Measurements from ENCODE around the gene XCL1.

XCL1 gene

GRCh38 chr1:168555508-168556046, 20.8 kb upstream of the XCL1 start:
- no peak overlapping the region for H3K27ac ChIP-seq (replicated peaks)
- no peak for DNase-seq (ENCODE audit: low read depth in 1 of 2, low spot score in 1 of 2)
- no peaks in the 10 kb centered on the region for H3K27me3 ChIP-seq (ENCODE audit: insufficient read depth, poor library complexity, severe bottlenecking)
- TF ChIP-seq GABPA (IDR thresholded peaks at IDR 0.05; ENCODE audit: low read depth) (no peak), CTCF (IDR thresholded peaks at IDR 0.05; ENCODE audit: insufficient read depth, low read length) (no peak), POLR2AphosphoS5 (IDR thresholded peaks at IDR 0.05; ENCODE audit: low read depth) (no peak), REST (IDR thresholded peaks at IDR 0.05; ENCODE audit: insufficient replicate concordance, low read depth) (no peak), SPI1 (IDR thresholded peaks at IDR 0.05; ENCODE audit: borderline replicate concordance, low read depth) (no peak)
- H3K4me3 ChIP-seq (replicated peaks; ENCODE audit: insufficient read depth, low read length) = no peak overlapping the region

GRCh38 chr1:168556647-168557046, 19.8 kb upstream of the XCL1 start:
- TF ChIP-seq GABPA (IDR thresholded peaks at IDR 0.05; ENCODE audit: low read depth) = no peak
- no peak for TF ChIP-seq CTCF (IDR thresholded peaks at IDR 0.05; ENCODE audit: insufficient read depth, low read length)
- no peak for TF ChIP-seq SPI1 (IDR thresholded peaks at IDR 0.05; ENCODE audit: borderline replicate concordance, low read depth)
- TF ChIP-seq REST (IDR thresholded peaks at IDR 0.05; ENCODE audit: insufficient replicate concordance, low read depth) = no peak
- TF ChIP-seq POLR2AphosphoS5 (IDR thresholded peaks at IDR 0.05; ENCODE audit: low read depth) = no peak
- Histone ChIP-seq H3K27ac (replicated peaks) (no peak overlapping the region), H3K4me3 (replicated peaks; ENCODE audit: insufficient read depth, low read length) (no peak overlapping the region), H3K27me3 (ENCODE audit: insufficient read depth, poor library complexity, severe bottlenecking) (no peaks in the 10 kb centered on the region)
- no peak for DNase-seq (ENCODE audit: low read depth in 1 of 2, low spot score in 1 of 2)

- DNase-seq (ENCODE audit: low read depth in 1 of 2, low spot score in 1 of 2) = no peak
- Histone ChIP-seq H3K4me3 (replicated peaks; ENCODE audit: insufficient read depth, low read length) (no peak overlapping the region), H3K27ac (replicated peaks) (no peak overlapping the region), H3K27me3 (ENCODE audit: insufficient read depth, poor library complexity, severe bottlenecking) (no peaks in the 10 kb centered on the region)
- TF ChIP-seq POLR2AphosphoS5 (IDR thresholded peaks at IDR 0.05; ENCODE audit: low read depth) (no peak), REST (IDR thresholded peaks at IDR 0.05; ENCODE audit: insufficient replicate concordance, low read depth) (no peak), SPI1 (IDR thresholded peaks at IDR 0.05; ENCODE audit: borderline replicate concordance, low read depth) (no peak), GABPA (IDR thresholded peaks at IDR 0.05; ENCODE audit: low read depth) (no peak), CTCF (IDR thresholded peaks at IDR 0.05; ENCODE audit: insufficient read depth, low read length) (no peak)
Measured at GRCh38 chr1:168560370-168560769, 16.0 kb upstream of the XCL1 start.

All from HL-60 (cell line).